ENCODE data around the gene SAMD3. TPM values are rescaled to one million over a fixed set of nuclear protein-coding genes. Genes with fewer than 3 reads are reported as not detected.

Gene SAMD3
- total and polyA plus RNA-seq, 2 of the 8 experiments (the other 6 are each of a cell fraction or from before 2014, with no cell fraction given), result 1.8 to 1.9 TPM

- no peak overlapping the region for H3K4me3 ChIP-seq (ENCODE audit: extremely low read depth in 1 of 4, insufficient read depth in 2 of 4, low read depth in 3 of 4, low read length in 4 of 4)
- no peaks in the 10 kb centered on the region for H3K23me2 ChIP-seq (ENCODE audit: low read depth, low read length)
- no peak overlapping the region for H2BK5ac ChIP-seq (ENCODE audit: low read depth, low read length)
- no peak overlapping the region for H2BK20ac ChIP-seq (ENCODE audit: low read length)
- H2AK5ac ChIP-seq (ENCODE audit: low read depth, low read length), result no peak overlapping the region
- H3K4ac ChIP-seq (replicated peaks; ENCODE audit: insufficient read length, low read depth, low read length), result no peak overlapping the region
- H4K5ac ChIP-seq (ENCODE audit: insufficient read length, low read depth, low read length), result no peak overlapping the region
- no peak overlapping the region for H2BK15ac ChIP-seq (ENCODE audit: low read length)
- 98% methylated on average over 2 of the region's 2 CpGs; no CpG with 5 or more reads in 1 of the 2 experiments for WGBS, 2 experiments (ENCODE audit: extremely low coverage in 1 of 2, insufficient coverage in 1 of 2, insufficient read length in 1 of 2, insufficient replicate concordance in 2 of 2, low coverage in 1 of 2, low lambda C conversion rate in 2 of 2, missing lambda C conversion rate in 1 of 2)
- DNase-seq (ENCODE audit: low read depth in 1 of 2, low spot score in 2 of 2), result no peak
- H4K91ac ChIP-seq (replicated peaks; ENCODE audit: insufficient read length, low read length), result no peak overlapping the region
- POLR2A ChIA-PET (ENCODE audit: partially characterized antibody), result no interaction called here
- H2BK12ac ChIP-seq (ENCODE audit: low read depth, low read length), result no peak overlapping the region
- H3K56ac ChIP-seq (replicated peaks; ENCODE audit: insufficient read length, low read depth, low read length), result no peak overlapping the region
- TF ChIP-seq GABPA (IDR thresholded peaks at IDR 0.05; ENCODE audit: borderline replicate concordance, insufficient read depth, low read length), result no peak
- H3K9ac ChIP-seq (replicated peaks in 1 of 4; ENCODE audit: extremely low read depth in 1 of 4, low read depth in 3 of 4, low read length in 3 of 4), result no peak overlapping the region
- H4K20me1 ChIP-seq (replicated peaks in 1 of 2; ENCODE audit: control insufficient read depth in 1 of 2, insufficient read depth in 2 of 2, low read length in 2 of 2), result no peaks in the 10 kb centered on the region
- H3K23ac ChIP-seq (ENCODE audit: insufficient read length), result no peak overlapping the region
- CTCF ChIA-PET (ENCODE audit: partially characterized antibody), result interaction anchor here (0.8 kb wide), 1 partner anchor 95 kb away, joined by 3 read pairs; no protein-coding TSS in a partner anchor
- no peaks in the 10 kb centered on the region for H3K79me1 ChIP-seq (ENCODE audit: low read depth, low read length)
- no peaks in the 10 kb centered on the region for H3K9me3 ChIP-seq (ENCODE audit: insufficient read depth in 2 of 2, low read depth in 1 of 2, low read length in 1 of 2)
- FAIRE-seq, result no peak
- H3K4me1 ChIP-seq (replicated peaks in 1 of 4; ENCODE audit: control insufficient read depth in 3 of 4, insufficient read depth in 4 of 4, low read length in 3 of 4), result no peaks in the 10 kb centered on the region
- no peak overlapping the region for H3K4me2 ChIP-seq (ENCODE audit: insufficient read depth in 1 of 2, low read depth in 2 of 2, low read length in 2 of 2)
- H3K27ac ChIP-seq (ENCODE audit: low read depth, low read length), result no peak overlapping the region
- H3K27me3 ChIP-seq (replicated peaks in 1 of 4; ENCODE audit: control insufficient read depth in 3 of 4, extremely low read depth in 1 of 4, insufficient read depth in 3 of 4, low read length in 3 of 4), result no peaks in the 10 kb centered on the region
- no peaks in the 10 kb centered on the region for H3K36me3 ChIP-seq (ENCODE audit: control insufficient read depth in 2 of 4, insufficient read depth in 4 of 4, low read length in 3 of 4)
- H3K14ac ChIP-seq (ENCODE audit: insufficient read length), result no peak overlapping the region
- no peak overlapping the region for H2BK120ac ChIP-seq (replicated peaks; ENCODE audit: low read depth, low read length)
- H4K8ac ChIP-seq (ENCODE audit: extremely low read depth, insufficient read depth, low read length), result no peak overlapping the region
- H3K18ac ChIP-seq (ENCODE audit: extremely low read depth, low read length), result no peak overlapping the region
- H2AFZ ChIP-seq (ENCODE audit: low read length), result no peak overlapping the region
- no peaks in the 10 kb centered on the region for H3K79me2 ChIP-seq (ENCODE audit: control insufficient read depth in 1 of 2, insufficient read depth in 2 of 2, low read length in 2 of 2)
Measured at GRCh38 chr6:130244728-130245127, 22.0 kb upstream of the SAMD3 start.

Measured in H1 (cell line).